Neural cell (in vitro differentiated cells): ENCODE data around the gene SLFN13.

Experiments used
- EP300 ChIP-seq: fragments of 450-650 bp; conservative IDR thresholded peaks from 2 replicates; pipeline ENCODE4 v1.6.1; 2014; ENCODE audit warnings: antibody characterized with exemption, mild to moderate bottlenecking, moderate library complexity; ENCODE audit not compliant: poor library complexity, severe bottlenecking
- EZH2 ChIP-seq: fragments of 200-600, 300-800 bp; shearing (Covaris generic), sonication (generic); IDR thresholded peaks from 2 replicates; pipeline ENCODE4 v1.6.1; 2014; ENCODE audit warnings: antibody characterized with exemption, low read length, borderline replicate concordance, mild to moderate bottlenecking; ENCODE audit not compliant: insufficient read depth, poor library complexity, severe bottlenecking
- MXI1 ChIP-seq: fragments of 450-650 bp; conservative IDR thresholded peaks from 2 replicates; pipeline ENCODE4 v1.6.1; 2014; ENCODE audit warnings: antibody characterized with exemption, mild to moderate bottlenecking; ENCODE audit not compliant: poor library complexity, severe bottlenecking
- POLR2AphosphoS5 ChIP-seq: IDR thresholded peaks from 2 replicates; pipeline ENCODE4 v1.6.1; 2012
- RAD21 ChIP-seq: fragments of 450-650 bp; conservative IDR thresholded peaks from 2 replicates; pipeline ENCODE4 v1.6.1; 2014; ENCODE audit warnings: antibody characterized with exemption, mild to moderate bottlenecking, moderate library complexity
- SMC3 ChIP-seq: fragments of 450-650 bp; conservative IDR thresholded peaks from 2 replicates; pipeline ENCODE4 v1.6.1; 2014; ENCODE audit warnings: antibody characterized with exemption, mild to moderate bottlenecking, moderate library complexity; ENCODE audit not compliant: poor library complexity
- TAF1 ChIP-seq: IDR thresholded peaks from 2 replicates; pipeline ENCODE4 v1.6.1; 2012; ENCODE audit warnings: low read depth
- TF ChIP-seq, protein P1 (sequence below): fragments of 450-650 bp; IDR thresholded peaks from 2 replicates; pipeline ENCODE4 v1.5.1; 2014; ENCODE audit warnings: antibody characterized with exemption, mild to moderate bottlenecking, moderate library complexity; ENCODE audit not compliant: poor library complexity, severe bottlenecking
- TF ChIP-seq, protein P2 (sequence below): IDR thresholded peaks from 2 replicates; pipeline ENCODE4 v1.6.1; 2012; ENCODE audit warnings: borderline replicate concordance

DNA sequence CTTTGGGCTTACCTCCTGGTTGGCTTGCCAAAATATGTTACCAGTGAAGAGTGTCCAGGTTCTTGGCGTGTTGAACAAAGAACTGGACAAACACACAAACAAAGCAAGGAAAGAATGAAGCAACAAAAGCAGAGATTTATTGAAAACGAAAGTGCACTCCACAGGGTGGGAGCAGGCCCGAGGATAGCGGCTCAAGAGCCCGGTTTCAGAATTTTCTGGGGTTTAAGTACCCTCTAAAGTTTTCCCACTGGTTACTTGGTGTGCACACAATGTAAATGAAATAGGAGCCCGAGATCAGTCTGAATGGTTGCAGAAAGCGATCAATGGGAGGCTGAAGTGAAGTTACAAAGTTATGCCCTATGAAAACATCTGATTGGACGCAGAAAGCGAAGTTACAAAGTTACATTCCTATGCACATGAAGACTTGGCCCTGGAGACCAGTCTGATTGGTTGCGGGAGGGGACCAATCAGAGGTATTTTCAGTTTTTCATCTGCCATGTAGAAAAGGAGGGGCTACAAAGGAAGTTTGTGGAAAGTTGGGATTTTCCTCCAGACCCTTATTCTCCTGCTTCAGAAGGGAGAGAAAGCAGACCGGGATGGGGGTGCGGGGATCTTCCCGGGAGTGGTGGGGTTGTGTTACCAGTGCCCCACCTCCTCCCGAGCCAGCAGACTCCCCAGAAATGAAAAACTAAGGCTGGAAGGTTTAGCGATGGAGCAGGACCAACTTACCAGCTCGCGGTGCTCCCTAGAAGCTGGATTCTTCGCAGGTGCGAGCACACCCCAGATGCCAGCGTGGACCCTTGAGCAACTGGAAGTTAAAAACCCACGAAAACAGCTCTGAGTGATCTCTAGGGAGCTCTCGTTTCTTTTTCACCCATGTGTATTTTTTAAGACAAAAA, 16.1 kb downstream of the SLFN13 start, which contains the start of gene SLFN12:
- TF ChIP-seq EZH2 (no peak), TAF1 (no peak), EP300 (no peak), POLR2AphosphoS5 (no peak), SMC3 (no peak), RAD21 (no peak), MXI1 (no peak)
- TF ChIP-seq, protein P1, sequence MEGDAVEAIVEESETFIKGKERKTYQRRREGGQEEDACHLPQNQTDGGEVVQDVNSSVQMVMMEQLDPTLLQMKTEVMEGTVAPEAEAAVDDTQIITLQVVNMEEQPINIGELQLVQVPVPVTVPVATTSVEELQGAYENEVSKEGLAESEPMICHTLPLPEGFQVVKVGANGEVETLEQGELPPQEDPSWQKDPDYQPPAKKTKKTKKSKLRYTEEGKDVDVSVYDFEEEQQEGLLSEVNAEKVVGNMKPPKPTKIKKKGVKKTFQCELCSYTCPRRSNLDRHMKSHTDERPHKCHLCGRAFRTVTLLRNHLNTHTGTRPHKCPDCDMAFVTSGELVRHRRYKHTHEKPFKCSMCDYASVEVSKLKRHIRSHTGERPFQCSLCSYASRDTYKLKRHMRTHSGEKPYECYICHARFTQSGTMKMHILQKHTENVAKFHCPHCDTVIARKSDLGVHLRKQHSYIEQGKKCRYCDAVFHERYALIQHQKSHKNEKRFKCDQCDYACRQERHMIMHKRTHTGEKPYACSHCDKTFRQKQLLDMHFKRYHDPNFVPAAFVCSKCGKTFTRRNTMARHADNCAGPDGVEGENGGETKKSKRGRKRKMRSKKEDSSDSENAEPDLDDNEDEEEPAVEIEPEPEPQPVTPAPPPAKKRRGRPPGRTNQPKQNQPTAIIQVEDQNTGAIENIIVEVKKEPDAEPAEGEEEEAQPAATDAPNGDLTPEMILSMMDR: no peak
- TF ChIP-seq, protein P2, sequence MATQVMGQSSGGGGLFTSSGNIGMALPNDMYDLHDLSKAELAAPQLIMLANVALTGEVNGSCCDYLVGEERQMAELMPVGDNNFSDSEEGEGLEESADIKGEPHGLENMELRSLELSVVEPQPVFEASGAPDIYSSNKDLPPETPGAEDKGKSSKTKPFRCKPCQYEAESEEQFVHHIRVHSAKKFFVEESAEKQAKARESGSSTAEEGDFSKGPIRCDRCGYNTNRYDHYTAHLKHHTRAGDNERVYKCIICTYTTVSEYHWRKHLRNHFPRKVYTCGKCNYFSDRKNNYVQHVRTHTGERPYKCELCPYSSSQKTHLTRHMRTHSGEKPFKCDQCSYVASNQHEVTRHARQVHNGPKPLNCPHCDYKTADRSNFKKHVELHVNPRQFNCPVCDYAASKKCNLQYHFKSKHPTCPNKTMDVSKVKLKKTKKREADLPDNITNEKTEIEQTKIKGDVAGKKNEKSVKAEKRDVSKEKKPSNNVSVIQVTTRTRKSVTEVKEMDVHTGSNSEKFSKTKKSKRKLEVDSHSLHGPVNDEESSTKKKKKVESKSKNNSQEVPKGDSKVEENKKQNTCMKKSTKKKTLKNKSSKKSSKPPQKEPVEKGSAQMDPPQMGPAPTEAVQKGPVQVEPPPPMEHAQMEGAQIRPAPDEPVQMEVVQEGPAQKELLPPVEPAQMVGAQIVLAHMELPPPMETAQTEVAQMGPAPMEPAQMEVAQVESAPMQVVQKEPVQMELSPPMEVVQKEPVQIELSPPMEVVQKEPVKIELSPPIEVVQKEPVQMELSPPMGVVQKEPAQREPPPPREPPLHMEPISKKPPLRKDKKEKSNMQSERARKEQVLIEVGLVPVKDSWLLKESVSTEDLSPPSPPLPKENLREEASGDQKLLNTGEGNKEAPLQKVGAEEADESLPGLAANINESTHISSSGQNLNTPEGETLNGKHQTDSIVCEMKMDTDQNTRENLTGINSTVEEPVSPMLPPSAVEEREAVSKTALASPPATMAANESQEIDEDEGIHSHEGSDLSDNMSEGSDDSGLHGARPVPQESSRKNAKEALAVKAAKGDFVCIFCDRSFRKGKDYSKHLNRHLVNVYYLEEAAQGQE: no peak
